DMS114 treated with DMSO at 0.1 percent for 48 hours (cell line): Measurements from ENCODE around the gene ANKS6.
"Not testable (repeated sequence)": the region's sequence is repeated elsewhere in the genome, so short reads cannot be mapped to it uniquely, and the experiment has no call there.

Experiments used
- DNase-seq: peaks from one replicate; lab custom pipeline; 2025; ENCODE audit not compliant: unreplicated experiment; lab: John Stamatoyannopoulos, UW

The ANKS6 gene

DNA sequence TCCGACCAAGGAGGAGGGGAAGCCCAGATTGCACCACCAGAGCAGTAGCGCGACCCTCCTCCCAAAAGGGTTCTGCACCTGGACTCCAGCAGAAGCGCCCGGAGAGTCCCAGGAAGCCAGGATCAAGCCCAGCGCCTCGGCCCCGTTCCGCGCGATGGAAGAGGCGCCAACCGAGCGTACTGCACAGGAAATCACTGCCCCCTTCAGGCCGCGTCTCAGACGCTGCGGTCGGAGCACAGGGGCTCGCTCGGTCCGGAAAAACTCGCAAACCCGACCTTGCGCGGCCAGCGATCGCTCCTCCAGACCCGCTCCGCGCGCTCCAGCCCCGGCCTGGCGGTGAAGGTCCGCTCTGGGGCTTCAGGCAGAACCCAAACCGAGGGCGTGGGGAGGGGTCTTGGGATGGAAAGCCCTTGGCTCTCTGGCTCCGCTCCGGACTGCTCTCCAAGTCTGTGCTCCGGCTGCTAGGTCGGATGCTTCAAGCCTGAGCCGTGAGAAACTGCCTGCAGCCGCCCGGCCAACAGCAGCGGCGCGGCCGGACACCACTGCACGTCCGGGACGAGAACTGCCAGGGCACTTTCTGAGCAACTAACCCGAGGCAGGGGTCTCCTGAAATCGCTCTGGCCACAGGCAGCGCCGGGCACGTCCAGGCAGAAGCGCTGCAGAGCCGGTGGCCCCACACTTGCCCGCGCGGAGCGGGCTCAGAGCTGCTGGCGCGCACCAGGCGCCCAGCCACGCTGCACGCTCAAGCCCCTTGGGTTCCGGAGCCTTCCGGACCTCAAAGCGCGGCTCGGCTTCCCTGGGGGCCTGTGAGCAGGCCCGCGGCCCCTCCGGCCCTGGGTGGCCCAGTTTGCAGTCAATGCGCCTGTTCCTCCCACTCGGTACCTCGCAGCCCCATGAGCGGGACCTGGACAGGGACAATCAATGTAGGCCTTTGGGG lies 88.9 kb downstream of the ANKS6 start:
- DNase-seq, result peak; percentile 40

GRCh38 chr9:98706651-98707165 lies 89.6 kb downstream of the ANKS6 start:
- no peak for DNase-seq

DNA sequence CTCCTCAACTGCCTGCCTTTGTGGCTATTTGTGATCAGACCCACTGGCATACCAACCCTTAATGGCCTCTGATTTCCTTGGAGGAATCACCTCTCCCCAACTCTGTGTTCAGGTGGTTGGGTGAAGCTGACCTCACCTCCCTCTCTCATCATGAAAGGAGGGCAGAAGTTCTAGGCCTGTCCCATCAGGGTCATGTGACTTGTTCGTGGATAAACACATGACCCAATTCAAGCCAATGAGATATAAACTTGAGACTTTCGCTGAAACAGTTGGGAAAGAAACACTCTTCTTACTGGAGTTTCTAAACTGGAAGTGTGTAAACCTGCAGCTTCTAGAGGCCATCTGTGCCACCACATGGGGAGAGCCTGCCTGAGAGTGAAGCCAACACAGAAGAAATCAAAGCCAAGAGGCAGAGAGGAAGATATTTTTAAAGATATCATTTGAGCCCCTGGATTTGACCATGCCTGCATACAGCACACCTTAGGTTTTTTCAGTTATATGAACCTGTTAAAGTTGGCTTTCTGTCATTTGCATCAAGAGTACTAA lies 93.4 kb downstream of the ANKS6 start:
- DNase-seq, result no peak

GRCh38 chr9:98702340-98702739 lies 94.0 kb downstream of the ANKS6 start:
- no peak for DNase-seq

GRCh38 chr9:98701576-98701975 lies 94.8 kb downstream of the ANKS6 start:
- DNase-seq, result no peak

DNA sequence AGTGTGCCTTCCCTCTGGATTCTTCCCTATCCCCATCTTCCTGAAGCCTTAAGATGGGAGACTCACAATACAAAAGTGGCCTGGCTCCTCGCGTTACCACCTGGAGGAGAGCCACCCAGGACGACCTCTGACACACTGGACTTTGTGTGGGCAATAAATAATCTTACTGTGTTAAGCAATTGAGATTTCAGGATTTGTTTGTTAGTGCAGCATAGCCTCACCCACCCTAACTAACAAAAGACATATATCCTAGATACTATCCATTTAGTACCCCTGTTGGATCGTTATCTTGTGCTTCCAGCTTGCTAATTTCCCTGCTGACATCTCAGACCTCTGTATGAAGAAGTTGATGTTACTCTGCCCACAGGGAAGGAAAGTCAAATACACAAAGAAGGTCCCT lies 95.6 kb downstream of the ANKS6 start:
- DNase-seq, result no peak

GRCh38 chr9:98698856-98699255 lies 97.5 kb downstream of the ANKS6 start:
- DNase-seq, result no peak

GRCh38 chr9:98694943-98695342 lies 101.4 kb downstream of the ANKS6 start:
- DNase-seq, result no peak

- no peak for DNase-seq
Measured at GRCh38 chr9:98692392-98692791, 104.0 kb downstream of the ANKS6 start.

- DNase-seq, result no peak
Measured at GRCh38 chr9:98691890-98692289, 104.5 kb downstream of the ANKS6 start.

GRCh38 chr9:98690686-98691085 lies 105.7 kb downstream of the ANKS6 start:
- DNase-seq, result no peak

GRCh38 chr9:98688710-98689495 lies 107.5 kb downstream of the ANKS6 start:
- DNase-seq, result no peak

DNA sequence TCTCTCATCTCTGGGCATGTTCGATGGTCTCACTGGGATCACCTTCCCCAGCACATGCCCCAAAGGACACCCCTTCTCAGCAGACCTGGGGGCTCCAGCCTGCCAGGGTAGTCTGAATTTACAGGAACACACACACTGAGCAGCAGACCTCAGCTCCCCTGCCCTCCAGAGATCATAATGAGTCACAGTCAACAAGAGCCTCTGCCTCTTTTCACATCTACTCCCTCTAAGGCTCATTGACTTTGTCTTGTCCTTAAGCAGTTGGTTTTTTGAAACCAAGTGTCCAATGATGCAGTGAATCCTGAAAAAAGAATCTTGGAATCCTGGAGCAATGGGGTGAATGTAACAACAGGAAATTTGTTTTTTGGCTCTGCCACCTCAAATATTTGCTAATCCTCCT lies 108.4 kb downstream of the ANKS6 start:
- DNase-seq, result no peak

DNA sequence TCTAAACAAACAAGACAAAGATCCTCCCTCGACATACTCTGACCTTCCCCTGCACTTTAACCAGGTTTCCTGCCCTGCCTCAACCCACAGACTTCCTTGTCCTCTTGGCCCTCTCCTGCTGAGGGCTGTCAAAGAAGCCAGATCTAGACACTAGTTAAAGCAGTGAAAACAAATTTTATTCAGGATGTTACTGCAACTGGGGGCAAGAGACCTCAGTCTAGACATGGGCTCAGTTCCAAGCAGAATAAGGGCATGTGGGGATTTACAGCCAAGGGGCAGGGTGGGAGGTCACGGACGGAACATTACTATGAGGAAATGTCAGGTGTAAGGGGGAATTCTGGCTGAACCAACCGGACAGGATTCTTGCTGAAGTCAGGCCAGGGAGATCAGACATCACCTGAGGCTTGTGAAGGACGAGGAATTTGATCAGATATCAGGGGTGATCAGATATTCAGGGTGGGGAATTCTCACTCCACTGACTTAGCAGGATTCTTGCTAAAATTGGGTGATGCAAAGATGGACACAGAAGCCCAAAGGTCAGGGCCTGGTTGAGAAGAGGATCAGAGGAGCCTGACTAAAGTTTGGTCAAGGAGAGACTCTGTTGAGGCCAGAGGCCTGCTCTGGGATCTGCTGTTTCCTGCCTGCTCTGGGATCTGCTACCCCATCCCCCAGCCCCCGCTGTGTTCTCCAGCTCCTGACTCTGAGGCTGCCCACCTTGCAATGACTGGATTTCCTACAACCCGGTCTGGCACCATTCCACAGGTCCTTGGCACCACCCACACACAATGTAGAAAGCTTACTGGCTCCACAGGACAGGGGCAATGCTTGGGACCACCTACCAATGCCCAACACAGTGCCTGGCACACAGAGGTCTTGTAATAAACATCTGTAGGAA lies 109.1 kb downstream of the ANKS6 start:
- DNase-seq, result no peak

DNA sequence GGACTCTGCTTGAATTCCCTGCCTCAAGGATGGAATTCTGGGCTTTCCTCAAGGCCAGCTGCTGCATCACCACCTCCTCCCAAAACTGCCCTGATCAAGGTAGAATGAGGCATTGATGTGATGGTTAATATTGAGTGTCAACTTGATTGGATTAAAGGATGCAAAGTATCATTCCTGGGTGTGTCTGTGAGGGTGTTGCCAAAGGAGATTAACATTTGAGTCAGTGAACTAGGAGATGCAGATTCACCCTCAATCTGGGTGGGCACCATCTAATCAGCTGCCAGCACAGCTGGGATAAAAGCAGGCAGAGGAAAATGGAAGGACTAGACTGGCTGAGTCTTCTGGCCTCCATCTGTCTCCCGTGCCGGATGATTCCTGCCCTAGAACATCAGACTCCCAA lies 111.5 kb downstream of the ANKS6 start:
- DNase-seq, result not testable (repeated sequence)
